GM18499 (cell line): ENCODE data around the gene NLK.

Source experiments
- ATAC-seq: cut with Tn5 transposase; IDR thresholded peaks from one replicate; pipeline ENCODE4 v1.9.1; 2021; ENCODE audit warnings: moderate number of reproducible peaks; ENCODE audit not compliant: insufficient read depth, unreplicated experiment

The NLK gene

DNA sequence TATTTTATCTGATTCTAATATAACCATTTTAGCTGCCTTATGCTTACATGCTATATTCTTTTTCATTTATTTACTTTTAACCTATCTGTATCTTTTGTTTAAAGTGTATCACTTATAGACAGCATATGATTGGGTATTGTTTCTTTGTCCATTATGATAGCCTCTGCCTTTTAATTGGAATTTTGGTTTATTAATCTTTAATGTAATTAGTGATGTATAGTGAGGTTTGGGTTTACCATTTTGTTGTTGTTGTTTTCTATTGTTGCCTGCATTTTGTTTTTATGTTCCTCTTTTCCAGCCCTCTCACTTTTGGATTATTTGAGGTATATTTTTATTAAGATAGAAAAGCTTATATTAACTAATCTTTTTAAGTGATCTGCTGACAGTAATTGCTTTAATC is 59.4 kb downstream of the NLK start:
- no peak for ATAC-seq

DNA sequence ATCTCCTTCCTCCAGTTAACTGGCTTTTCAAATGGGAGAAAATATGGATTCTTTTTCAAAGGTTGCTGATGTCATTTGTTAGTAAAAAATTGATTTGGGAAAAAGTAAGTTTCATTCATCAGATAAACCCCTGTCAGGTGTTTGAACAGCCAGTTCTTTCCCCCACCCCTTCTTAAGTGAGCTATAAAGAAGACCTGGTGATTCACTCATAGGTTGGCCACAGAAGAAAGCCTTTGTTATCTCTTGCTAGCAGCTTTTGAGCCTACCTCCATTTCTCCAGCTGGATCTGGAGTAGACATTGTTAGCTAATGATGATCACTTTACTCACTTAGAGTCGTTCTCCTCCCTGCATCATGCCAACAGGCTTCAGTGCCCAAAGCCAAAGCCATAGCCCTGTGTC is 63.0 kb downstream of the NLK start:
- no peak for ATAC-seq

DNA sequence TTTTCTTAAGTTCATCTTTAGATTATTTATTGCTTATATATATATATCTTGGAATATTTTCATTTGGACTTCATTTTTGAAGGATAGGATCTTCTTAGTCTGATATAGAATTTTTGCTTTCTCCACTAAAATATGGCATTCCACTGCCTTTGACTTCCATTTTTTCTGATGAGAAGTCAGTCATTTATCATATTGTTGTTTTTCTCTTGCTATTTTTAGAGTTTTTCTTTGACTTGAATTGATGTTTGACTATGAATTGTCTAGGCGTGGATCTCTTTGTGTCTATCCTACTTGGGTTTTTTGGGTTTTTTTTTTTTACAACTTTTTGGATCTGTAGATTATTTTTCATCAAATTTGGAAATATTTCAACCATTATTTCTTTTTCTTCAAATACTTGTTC is 67.7 kb downstream of the NLK start:
- no peak for ATAC-seq

DNA sequence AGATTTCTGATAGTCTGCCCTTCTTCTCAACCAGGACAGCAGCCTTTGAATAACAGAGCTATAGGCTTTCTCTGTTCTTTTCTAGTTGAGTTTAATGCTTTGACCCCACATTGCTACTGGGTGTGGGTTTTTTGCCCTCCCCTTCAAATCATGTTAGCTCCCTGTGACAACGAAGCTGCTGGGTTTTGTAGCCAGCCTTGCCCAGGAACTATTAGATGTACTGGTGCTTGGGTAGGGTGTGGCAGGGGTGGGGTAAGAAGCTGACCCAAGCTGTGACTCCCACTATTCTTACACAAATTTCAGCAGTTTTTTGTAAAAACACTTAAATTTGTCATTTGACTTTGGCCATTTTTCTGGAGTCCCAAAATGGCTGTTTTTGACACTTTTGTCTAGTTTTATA is 69.7 kb downstream of the NLK start:
- no peak for ATAC-seq

DNA sequence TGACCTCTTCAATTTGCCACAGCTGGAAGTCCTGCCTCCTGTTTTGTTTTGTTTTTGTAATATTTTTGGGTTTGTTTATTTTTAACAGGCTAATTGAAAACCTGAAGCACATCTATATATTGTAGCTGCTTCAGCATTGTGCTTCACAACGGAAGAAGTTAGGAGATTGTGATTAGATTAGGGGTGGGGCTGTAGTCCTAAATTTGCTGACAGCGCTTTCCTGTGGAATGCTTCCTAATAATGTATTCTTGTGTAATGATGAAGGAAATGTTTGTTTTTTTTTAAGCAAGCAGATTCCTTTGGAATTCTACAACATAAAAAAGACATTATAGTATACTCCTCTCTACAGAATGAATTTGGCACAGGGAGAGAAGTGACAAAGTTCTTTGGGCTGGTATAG is 70.1 kb downstream of the NLK start:
- no peak for ATAC-seq

DNA sequence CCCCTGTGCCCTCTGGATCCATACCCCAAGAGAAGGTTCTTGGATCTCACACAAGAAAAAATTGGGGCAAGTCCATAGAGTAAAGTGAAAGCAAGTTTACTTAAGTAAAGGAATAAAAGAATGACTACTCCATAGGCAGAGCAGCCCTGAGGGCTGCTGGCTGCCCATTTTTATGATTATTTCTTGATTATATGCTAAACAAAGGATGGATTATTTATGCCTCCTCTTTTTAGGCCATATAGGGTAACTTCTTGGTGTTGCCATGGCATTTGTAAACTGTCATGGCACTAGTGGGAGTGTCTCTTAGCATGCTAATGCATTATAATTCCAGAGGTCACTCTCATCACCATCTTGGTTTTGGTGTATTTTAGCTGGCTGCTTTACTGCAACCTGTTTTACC is 70.8 kb downstream of the NLK start:
- no peak for ATAC-seq

DNA sequence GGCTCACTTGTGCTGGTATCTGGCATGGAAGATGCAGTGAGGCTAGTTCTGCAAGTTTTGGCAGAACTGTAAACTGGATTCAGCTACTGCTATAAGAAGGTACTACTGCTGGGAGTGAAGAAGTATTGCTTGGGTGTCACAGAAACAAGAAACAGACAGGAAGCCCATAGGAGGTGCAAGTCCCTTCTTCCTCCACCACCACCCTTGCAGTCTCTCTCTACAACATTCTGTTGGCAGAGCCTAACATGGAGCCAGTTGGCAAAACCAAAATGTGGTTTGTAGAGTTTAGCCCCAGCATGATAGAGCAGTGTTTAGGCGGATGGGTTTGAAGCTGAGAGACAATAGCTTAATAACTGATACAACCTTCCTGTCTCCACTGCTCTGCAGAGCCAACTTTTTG is 72.6 kb downstream of the NLK start:
- no peak for ATAC-seq

DNA sequence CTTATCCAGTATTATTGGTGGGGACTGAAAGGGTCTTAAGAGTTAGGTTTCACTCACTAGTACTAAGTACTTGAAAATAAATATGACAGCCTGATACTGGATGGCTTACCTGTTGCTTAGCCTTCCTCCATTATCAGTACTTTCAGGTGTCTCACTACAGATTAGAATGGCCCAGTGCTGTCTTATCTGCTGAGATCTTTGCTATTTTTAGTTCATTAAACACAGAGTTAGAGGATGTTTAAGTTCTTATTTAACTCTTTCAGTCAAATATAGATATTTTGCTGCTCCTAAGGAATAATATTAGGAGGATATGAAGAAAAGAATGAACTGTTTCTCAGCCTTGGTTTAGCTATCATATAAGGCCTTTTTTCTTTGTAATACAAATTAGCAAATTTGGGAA is 74.8 kb downstream of the NLK start:
- ATAC-seq = no peak

DNA sequence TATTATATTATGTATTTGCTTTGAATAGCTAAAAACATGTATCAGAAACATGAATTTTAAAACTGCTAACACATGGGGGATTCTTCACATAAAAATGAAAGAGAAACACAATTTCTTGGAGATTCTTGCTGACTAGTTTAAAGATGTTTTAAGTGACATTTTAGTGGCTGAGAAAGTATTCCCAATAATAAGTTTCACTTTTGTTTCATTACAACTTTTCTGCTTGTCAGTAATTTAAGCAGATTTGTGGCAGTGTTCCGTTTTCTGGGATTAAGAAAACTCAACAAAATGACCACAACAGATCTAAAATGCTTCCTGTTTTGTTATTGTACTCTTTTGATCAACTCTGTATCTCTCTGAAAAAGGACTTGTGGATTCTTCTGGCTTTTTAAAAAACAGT is 75.9 kb downstream of the NLK start:
- no peak for ATAC-seq

DNA sequence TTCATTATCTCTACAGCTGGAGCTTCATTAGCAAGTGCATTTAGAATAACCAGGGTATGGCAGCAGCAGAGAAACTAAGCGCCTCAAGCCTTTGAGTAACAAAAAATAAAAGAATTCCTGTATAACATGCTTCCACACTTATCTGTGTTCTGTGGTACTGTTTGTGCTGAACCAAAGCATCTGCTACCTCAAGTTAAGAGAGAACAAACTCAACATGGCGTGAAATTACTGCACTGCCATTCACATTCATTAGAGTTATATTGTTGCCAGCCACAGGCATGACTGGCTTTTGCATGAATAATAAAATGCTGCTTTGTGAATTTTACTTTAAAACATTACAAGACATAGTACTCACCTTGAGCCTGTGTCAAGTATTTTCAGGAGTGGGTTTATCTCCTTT is 76.6 kb downstream of the NLK start:
- ATAC-seq = no peak

DNA sequence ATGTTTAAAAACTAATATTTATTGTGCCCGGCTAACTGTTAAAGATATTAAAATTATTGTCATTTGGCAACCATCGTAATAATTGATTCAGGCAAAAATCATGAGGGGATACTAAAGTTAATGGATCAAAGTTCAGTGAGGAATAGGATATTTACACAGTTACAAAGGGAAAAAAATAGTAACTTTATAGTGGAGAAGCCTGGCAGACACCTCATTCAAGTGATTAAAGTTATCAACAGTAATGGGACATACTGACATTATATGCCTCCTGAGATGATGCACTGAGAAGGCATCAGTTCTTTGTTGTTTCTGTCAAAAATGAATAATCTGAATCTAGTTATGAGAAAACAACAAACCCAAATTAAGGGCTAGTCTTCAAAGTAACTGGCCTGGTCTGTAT is 77.1 kb downstream of the NLK start:
- ATAC-seq = no peak

DNA sequence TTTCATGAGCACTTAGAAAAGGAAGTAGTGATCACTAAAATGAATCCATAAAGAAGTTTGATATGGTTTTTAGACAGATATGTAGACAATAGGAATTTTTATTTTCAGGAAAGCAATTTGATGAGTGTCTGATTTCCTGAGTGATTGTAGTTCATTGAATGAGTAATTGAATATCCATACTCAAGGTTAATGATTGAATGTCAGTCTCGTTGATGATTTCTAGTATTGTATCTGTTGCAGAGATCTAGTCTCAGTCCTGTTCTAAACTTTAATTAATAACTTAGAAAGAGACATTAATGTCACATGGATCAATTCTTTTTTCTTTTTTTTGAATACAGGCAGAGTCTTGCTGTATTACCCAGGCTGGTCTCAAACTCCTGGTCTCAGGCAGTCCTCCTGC is 78.3 kb downstream of the NLK start:
- no peak for ATAC-seq

DNA sequence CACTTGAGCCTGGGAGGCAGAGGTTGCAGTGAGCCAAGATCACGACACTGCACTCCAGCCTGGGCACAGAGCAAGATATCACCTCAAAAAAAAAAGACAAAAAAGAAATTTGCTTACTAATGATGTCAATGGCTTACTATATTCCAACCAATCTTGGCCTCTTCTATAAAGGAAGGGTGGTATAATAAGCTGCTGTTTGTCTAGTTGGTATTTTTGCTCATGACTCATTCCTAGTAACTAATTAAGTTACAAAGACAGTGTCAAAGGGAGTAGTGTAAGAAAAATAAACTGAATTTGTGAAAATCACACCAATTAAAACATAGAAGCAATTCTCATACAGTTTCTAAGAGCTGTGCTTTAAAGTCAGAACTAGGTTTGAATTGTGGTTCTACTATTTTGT is 82.5 kb downstream of the NLK start:
- no peak for ATAC-seq

DNA sequence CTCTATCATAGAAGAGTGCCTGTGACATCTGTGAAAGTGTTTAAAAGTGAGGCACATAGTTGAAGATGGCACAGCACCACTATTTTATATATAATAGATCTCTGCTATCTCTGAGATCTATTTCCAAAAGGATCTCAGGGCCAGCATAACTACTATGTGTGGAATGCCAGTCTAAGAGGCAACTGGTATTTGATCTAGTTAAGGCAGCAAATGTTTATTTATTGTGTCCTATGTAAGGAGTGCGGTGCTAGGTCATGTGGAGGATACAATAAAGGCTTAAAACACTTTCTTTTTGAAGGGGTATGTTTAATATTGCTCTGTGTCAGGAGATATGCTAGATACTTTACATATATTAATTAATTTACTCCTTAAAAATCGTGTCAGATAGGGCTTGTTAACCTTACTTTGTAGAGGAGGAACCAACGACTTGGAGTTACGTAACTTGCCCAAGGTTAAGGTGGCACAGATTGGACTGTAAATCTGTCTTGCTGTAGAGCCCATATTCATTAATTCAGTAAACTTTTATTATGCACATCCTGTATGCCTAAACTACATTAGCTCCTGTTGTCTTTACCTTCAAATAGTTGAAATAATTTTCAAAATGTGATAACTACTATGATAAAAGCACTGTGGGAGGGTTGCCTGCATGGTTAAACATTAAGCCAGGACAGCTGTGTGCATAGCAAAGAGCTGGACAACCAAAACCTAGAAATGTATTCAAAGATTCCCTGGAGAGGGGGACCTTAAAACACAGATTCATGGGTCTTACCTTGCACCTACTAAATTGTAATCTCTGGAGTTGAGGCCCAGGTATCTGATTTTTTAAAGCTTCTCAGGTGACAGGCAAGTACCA is 83.3 kb downstream of the NLK start:
- no peak for ATAC-seq

DNA sequence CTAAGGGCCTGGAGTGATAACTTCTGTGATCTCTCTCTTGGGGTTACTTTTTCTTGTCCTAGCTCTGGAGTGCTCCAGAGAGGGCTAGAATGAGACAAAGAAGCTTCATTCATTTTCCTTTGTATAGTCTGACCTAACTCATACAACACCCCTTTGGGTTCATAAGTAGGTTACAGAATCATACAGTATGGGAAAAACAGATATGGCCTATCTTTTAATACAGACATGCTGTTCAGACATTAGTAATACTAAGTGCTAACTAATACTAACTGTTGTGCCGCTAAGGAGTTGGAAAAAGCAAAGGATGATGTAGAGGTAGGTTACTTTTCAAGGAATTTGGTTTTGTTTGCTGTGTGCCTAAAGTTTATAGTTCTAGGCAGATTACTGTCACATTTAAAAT is 84.7 kb downstream of the NLK start:
- ATAC-seq = no peak

DNA sequence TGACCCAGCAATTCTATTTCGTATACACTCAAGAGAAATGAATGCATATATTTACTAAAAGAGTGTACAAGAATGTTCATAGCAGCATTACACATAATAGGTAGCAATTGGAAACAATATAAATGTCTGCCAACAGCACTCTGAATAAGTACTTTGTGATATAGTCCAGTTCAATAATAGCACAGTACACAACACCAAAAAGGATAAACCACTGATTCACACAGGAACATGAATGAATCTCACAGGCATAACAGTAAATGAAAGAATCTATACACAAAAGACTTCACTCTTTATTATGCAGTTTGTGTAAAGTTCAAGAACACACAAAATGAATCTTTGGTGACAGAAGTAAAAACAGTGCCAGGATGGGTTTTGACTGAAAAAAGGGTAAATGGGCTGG is 86.3 kb downstream of the NLK start:
- ATAC-seq = no peak

DNA sequence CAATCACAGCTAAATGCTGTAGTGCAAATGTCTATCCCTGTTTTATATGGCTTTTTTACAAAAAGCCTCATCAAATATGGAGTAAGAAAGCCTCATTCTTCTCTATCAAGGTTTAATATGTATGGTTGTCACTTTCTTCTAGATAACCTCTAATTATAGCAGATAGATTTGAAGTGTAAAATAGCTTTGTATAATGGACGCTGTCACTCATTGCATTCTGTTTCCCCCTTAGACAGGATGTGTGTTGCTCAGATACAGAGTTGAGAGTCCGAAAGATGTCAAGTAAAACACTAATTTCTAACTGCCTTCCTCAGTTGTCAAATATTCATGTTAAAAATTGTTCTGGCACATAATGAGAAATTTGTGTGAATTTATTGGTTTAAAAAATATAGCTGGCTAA is 88.0 kb downstream of the NLK start:
- ATAC-seq = no peak

DNA sequence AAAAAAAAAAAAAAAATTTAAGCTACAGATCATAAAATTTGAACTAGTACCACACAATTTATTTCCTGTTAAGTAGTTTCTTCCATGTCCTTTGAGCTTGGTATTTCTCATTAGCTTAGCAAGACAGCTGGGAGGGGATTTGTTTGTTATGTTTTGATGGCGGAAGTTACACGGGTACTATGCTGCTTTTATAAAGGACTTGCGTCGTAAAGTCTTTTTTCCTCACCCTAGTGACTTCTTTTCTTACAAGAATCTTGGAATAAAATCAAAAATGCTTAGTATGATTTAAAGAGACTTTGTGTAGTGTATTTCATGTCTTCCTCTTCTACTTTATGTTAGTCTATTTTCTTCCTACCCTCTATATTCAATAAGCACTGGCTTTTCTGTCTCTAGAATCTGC is 89.1 kb downstream of the NLK start:
- no peak for ATAC-seq

DNA sequence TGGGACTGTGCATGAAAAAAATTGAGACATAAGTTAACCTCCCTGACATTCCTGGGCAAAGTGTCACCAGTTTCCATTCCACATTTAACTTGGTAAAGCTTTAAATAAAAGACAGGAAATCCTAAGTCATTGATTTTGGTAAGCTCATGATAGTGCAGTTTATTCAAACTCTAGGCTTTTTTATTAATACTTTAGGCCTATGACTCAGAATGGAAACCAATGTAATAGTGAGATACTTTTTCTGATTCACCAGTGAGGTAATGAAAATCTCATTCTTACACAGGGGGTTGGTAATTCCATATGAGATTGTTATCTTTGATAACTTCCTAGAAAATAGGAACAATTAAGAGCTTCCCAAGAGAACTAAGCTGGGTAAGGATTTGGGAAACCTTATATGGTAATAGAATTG is 91.1 kb downstream of the NLK start:
- ATAC-seq = no peak

DNA sequence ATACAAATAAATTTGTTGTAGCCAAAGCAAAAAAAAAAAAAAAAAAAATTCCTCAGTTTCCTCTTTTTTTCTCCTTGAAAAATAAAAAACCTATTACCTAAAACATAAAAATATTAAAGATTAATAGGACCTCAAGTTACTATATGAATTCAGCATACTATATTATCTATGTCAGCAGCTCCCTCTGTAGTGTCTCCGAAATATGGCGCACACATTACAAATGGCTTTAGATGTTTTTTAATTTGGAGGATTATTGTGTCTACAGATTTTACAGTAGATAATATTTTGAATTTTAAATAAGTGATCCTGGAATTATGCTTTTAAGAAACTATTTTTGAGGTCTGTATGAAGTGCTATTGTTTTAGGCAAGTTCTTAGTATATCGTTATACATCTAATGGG is 94.4 kb downstream of the NLK start:
- ATAC-seq = no peak

DNA sequence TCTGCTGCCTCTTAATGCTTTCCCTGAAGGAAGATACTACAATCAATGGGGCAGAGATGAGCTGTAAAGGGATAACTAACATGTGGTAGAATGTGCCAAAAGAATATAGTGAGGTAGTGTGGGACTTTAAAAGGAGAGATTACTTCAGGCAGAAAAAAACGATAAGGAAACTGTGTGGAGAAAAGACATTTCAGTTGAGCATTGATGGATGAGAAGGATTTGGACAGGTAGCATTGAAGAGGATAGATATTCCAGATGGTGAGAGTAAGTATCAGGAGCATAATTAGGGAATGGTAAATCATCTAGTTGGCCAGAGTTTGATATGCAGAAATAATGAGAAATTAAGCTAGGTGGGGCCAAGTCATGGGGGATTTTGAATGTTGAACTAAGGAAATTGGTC is 97.3 kb downstream of the NLK start:
- no peak for ATAC-seq

DNA sequence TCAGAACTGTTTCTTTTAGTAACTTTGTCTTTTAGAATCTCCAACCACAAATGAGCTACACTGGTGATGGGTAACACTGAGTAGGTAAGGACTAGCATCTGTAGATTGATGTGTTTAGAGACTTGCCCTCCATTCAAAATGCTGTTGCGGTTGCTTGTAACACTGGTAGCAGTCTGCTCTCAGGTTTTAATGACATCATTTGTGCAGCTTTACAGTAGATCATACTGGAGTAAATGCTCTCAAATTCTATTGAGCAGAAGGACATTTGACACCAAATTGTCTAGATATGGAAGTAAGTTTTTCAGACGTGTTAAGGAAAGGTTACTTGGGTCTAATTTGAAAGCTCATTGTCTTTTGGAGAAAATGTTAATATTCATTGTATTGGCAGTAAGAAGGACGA is 98.8 kb downstream of the NLK start:
- no peak for ATAC-seq

DNA sequence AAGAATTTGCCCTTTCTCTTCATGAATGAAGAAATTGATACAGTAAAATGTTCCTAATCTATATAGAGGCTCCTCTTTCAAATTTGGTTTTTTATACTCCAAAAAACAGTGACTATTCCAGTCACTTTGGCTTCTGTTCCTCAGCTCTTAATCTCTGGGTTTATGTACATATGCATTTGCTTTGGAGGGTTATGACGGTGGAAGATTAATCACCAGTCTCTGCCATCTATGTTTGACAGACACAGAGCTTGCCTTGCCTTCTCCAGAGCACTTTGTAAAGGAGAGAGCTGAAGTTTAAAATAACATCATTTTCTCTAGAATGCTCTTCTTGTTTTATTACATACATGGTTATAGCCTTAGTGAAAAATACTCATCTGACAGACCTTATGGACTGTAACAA is 99.3 kb downstream of the NLK start:
- ATAC-seq = no peak
